Osteocyte (in vitro differentiated cells): ENCODE data around the gene RNPEPL1. TPM values are rescaled to one million over a fixed set of nuclear protein-coding genes. Genes with fewer than 3 reads are reported as not detected.

Experiments
- DNase-seq: peaks from one replicate; pipeline ENCODE4 v3.0.0; 2021; ENCODE audit warnings: mixed read lengths; ENCODE audit not compliant: unreplicated experiment; ENCODE audit errors: extremely low spot score
- H3K27ac Mint-ChIP-seq: one replicate; pipeline ENCODE4 v1.8.0; 2021; ENCODE audit warnings: mild to moderate bottlenecking, mixed read lengths; ENCODE audit not compliant: unreplicated experiment
- H3K27me3 Mint-ChIP-seq: one replicate; pipeline ENCODE4 v1.8.0; 2021; ENCODE audit warnings: mixed read lengths; ENCODE audit not compliant: unreplicated experiment
- H3K36me3 Mint-ChIP-seq: one replicate; pipeline ENCODE4 v1.8.0; 2021; ENCODE audit warnings: mixed read lengths; ENCODE audit not compliant: unreplicated experiment
- H3K4me1 Mint-ChIP-seq: one replicate; pipeline ENCODE4 v1.8.0; 2021; ENCODE audit warnings: mixed read lengths; ENCODE audit not compliant: unreplicated experiment
- H3K4me3 Mint-ChIP-seq: one replicate; pipeline ENCODE4 v1.8.0; 2021; ENCODE audit warnings: mild to moderate bottlenecking, moderate library complexity, mixed read lengths; ENCODE audit not compliant: unreplicated experiment
- H3K9me3 Mint-ChIP-seq: one replicate; pipeline ENCODE4 v1.8.0; 2021; ENCODE audit warnings: mixed read lengths; ENCODE audit not compliant: unreplicated experiment
- total RNA-seq: library from RNA; stranded (reverse); gene quantifications from 2 replicates; pipeline ENCODE4 v1.2.1, GENCODE V29; 2021
- TF ChIP-seq, protein P1 (sequence below): fragments of 200-600 bp; sonication (generic); IDR thresholded peaks from 2 replicates; pipeline ENCODE4 v1.5.0; 2021; ENCODE audit warnings: antibody characterized with exemption, mild to moderate bottlenecking, moderate library complexity

The RNPEPL1 gene
- total RNA-seq, 1 donor from 2014 or later: 56.5 TPM

DNA sequence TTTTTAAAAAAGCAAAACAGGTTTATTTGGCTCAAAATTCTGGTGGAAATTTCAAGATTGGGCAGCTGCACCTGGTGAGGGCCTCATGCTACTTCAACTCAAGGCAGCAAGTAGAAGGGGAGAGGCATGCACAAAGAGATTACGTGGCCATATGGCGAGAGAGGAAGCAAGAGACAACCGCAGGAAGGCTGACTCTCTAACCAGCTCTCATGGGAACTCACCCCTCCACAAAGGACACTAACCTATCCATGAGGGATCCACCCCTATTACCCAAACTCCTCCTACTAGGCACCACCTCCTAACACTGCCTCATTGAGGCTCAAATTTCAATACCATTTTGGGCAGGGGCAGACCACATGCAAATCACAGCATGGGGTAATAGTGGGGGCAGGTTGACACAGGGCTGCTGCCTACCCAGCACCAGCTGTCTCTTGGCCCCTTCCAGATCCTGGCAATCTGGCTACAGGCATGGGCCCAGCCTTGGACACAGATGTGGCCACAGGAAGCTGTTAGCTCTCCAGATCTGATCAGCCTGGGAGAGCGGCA, 16.3 kb downstream of the RNPEPL1 start:
- TF ChIP-seq, protein P1, sequence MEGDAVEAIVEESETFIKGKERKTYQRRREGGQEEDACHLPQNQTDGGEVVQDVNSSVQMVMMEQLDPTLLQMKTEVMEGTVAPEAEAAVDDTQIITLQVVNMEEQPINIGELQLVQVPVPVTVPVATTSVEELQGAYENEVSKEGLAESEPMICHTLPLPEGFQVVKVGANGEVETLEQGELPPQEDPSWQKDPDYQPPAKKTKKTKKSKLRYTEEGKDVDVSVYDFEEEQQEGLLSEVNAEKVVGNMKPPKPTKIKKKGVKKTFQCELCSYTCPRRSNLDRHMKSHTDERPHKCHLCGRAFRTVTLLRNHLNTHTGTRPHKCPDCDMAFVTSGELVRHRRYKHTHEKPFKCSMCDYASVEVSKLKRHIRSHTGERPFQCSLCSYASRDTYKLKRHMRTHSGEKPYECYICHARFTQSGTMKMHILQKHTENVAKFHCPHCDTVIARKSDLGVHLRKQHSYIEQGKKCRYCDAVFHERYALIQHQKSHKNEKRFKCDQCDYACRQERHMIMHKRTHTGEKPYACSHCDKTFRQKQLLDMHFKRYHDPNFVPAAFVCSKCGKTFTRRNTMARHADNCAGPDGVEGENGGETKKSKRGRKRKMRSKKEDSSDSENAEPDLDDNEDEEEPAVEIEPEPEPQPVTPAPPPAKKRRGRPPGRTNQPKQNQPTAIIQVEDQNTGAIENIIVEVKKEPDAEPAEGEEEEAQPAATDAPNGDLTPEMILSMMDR: no peak
- H3K9me3 Mint-ChIP-seq: peaks cover 12% of the 10 kb centered on the region
- H3K27ac Mint-ChIP-seq: peak overlapping the region; percentile 56
- peaks cover 5% of the 10 kb centered on the region for H3K36me3 Mint-ChIP-seq
- H3K4me1 Mint-ChIP-seq: peaks cover 44% of the 10 kb centered on the region
- H3K4me3 Mint-ChIP-seq: peak overlapping the region; percentile 95
- DNase-seq: no peak
- no peaks in the 10 kb centered on the region for H3K27me3 Mint-ChIP-seq

DNA sequence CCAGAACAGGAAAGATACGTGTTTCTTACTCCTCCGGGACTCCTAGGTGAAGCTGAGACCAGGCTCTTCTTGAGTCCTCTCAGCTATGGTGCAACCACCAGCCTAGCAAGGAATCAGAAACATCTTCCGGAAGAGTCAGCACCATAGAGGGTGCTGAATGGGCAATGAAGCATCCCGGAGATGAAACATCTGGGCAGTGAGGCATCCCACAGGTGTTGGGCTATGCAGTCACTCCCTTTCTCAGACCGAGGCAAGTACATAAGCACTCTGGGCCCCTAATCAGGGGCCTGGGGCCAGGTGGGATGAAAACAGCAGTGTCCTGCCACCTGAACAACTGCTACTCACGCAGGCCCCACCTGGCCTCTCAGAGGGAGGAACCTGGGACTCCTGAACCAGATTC, 16.8 kb downstream of the RNPEPL1 start:
- H3K27me3 Mint-ChIP-seq: no peaks in the 10 kb centered on the region
- no peak for DNase-seq
- peak overlapping the region; percentile 89 for H3K27ac Mint-ChIP-seq
- TF ChIP-seq, protein P1: no peak
- peaks cover 12% of the 10 kb centered on the region for H3K9me3 Mint-ChIP-seq
- H3K36me3 Mint-ChIP-seq: peaks cover 5% of the 10 kb centered on the region
- H3K4me3 Mint-ChIP-seq: peak overlapping the region; percentile 95
- peaks cover 39% of the 10 kb centered on the region for H3K4me1 Mint-ChIP-seq

DNA sequence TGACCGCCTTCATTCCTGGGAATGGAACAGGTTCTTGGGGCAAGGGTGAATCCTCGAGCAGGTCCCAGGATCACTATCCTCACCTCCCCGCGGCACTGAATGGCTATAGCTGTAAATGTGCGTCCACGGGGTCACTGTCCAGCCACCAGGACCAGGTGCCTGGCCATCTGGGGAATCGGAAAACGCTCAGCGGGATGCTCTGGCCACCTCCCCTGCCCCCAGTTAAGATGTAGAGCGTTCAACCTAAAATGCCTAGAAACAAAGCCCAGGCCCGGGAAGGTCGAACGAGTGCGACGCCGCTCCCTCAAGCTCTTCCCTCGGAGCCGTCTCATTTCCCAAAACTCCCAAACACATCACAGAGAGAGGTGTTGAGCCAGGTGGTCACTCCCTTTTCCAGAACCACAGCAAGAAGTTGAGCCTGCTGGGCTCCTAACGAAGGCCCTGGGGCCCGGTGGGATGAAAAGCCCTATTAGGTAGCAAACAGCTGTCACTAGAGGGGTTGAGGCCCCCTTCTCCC, 17.5 kb downstream of the RNPEPL1 start:
- H3K27me3 Mint-ChIP-seq: no peaks in the 10 kb centered on the region
- TF ChIP-seq, protein P1: no peak
- peaks cover 5% of the 10 kb centered on the region for H3K36me3 Mint-ChIP-seq
- H3K4me3 Mint-ChIP-seq: peak overlapping the region; percentile 95
- H3K9me3 Mint-ChIP-seq: peaks cover 8% of the 10 kb centered on the region
- DNase-seq: no peak
- H3K4me1 Mint-ChIP-seq: peaks cover 34% of the 10 kb centered on the region
- H3K27ac Mint-ChIP-seq: peak overlapping the region; percentile 89

DNA sequence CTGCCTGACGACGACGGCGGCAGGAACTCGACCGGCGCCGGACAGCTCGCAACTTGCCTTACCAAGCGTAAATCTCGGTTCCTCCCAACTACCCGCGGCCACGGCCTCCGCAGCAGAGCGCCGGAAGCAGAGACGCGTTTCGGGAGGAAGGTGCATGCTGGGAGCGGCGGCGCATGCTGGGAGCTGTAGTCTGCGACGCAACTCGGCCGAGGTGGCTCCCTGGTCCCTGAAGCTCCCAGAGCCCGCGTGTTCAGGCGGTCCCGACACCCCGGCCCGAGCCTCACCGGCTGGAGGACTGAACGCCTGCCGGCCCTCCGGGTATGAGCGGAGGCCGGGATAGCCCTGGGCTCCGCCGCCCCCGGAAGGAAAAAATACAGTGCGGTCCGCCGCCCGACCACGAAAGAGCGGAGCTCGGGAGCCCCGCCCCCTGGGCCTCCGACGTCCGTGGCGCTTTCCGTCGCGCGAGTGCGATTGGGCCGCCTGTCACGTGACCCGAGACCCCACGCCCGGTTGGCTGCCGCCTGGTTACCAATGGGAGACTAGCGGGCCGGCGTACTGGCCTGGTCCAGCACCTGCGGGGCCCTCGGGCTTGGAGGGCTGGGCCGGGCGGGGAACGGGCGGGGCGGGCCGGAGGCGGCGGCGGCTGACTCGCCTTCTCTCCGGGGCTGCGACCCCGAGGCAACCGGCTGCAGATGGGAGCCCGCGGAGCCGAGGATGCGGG, 18.1 kb downstream of the RNPEPL1 start, which contains the start of gene CAPN10:
Gene CAPN10 (plus strand): TSS at position 537 of the 721 bp plus-strand sequence. CDS start 178 bp downstream, at position 715.
- H3K36me3 Mint-ChIP-seq: peaks cover 5% of the 10 kb centered on the region
- peak within 1 kb of the TSS; percentile 95 for H3K4me3 Mint-ChIP-seq
- DNase-seq: peak; percentile 99
- H3K27ac Mint-ChIP-seq: peak within 1 kb of the TSS; percentile 89
- H3K4me1 Mint-ChIP-seq: peaks cover 34% of the 10 kb centered on the region
- H3K27me3 Mint-ChIP-seq: no peaks in the 10 kb centered on the region
- H3K9me3 Mint-ChIP-seq: peaks cover 3% of the 10 kb centered on the region
- TF ChIP-seq, protein P1: no peak
